Measurements from ENCODE around the gene TTC4.

- no peak for TF ChIP-seq RARB (CRISPR knock-in tag; IDR thresholded peaks at IDR 0.05)
- TF ChIP-seq TCF4 (CRISPR knock-in tag; IDR thresholded peaks at IDR 0.05; ENCODE audit: borderline replicate concordance) = no peak
- no peak for TF ChIP-seq GLIS3 (CRISPR knock-in tag; IDR thresholded peaks at IDR 0.05)
- TF ChIP-seq, protein P1, sequence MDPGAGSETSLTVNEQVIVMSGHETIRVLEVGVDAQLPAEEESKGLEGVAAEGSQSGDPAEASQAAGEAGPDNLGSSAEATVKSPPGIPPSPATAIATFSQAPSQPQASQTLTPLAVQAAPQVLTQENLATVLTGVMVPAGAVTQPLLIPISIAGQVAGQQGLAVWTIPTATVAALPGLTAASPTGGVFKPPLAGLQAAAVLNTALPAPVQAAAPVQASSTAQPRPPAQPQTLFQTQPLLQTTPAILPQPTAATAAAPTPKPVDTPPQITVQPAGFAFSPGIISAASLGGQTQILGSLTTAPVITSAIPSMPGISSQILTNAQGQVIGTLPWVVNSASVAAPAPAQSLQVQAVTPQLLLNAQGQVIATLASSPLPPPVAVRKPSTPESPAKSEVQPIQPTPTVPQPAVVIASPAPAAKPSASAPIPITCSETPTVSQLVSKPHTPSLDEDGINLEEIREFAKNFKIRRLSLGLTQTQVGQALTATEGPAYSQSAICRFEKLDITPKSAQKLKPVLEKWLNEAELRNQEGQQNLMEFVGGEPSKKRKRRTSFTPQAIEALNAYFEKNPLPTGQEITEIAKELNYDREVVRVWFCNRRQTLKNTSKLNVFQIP (CRISPR knock-in tag; IDR thresholded peaks at IDR 0.05; ENCODE audit: borderline replicate concordance, low read depth) = no peak
Measured at GRCh38 chr1:54766726-54767125, 51.1 kb downstream of the TTC4 start.

All from SK-N-SH treated with all-trans-retinoic acid at 6 μM for 48 hours (cell line).